Dendritic cell treated with granulocyte-macrophage colony-stimulating factor and Interleukin-4, amounts not matched to agents 40 ng/mL and 50 ng/mL, for 4 days (primary cell): ENCODE data around the gene TMEM234.

ENCODE experiments used
- H3K27ac Mint-ChIP-seq: one replicate; pipeline ENCODE4 v1.8.0; 2022; ENCODE audit warnings: mild to moderate bottlenecking, mixed read lengths
- H3K27me3 Mint-ChIP-seq: one replicate; pipeline ENCODE4 v1.8.0; 2022; ENCODE audit warnings: mild to moderate bottlenecking, mixed read lengths
- H3K36me3 Mint-ChIP-seq: one replicate; pipeline ENCODE4 v1.8.0; 2022; ENCODE audit warnings: low read depth, mixed read lengths
- H3K4me1 Mint-ChIP-seq: one replicate; pipeline ENCODE4 v1.8.0; 2022; ENCODE audit warnings: low read depth, mixed read lengths
- H3K4me3 Mint-ChIP-seq: one replicate; pipeline ENCODE4 v1.8.0; 2022; ENCODE audit warnings: mild to moderate bottlenecking, moderate library complexity, mixed read lengths
- H3K9me3 Mint-ChIP-seq: one replicate; pipeline ENCODE4 v1.8.0; 2022; ENCODE audit warnings: mixed read lengths
- intact Hi-C: fragments of 100-400 bp; cut with micrococcal nuclease; formaldehyde crosslinking; loops from one replicate; pipeline ENCODE4 v1.15.0; 2022

TMEM234 gene

GRCh38 chr1:32200226-32201010 lies 21.7 kb downstream of the TMEM234 start, which contains the start of gene CCDC28B:
CCDC28B (plus strand) TSS chr1:32200595; CDS start chr1:32201936, 1,341 bp downstream.
- Mint-ChIP-seq H3K27ac (peak within 1 kb of the TSS; percentile 69), H3K4me3 (peak within 1 kb of the TSS; percentile 86), H3K36me3 (peaks cover 35% of the 10 kb centered on the region), H3K27me3 (peaks cover 10% of the 10 kb centered on the region), H3K4me1 (peaks cover 35% of the 10 kb centered on the region), H3K9me3 (no peaks in the 10 kb centered on the region)
- intact Hi-C loops, result loop anchor here (2.0 to 5.0 kb wide), 2 partner anchors 20 to 192 kb away; partner anchors contain the start of gene BSDC1

DNA sequence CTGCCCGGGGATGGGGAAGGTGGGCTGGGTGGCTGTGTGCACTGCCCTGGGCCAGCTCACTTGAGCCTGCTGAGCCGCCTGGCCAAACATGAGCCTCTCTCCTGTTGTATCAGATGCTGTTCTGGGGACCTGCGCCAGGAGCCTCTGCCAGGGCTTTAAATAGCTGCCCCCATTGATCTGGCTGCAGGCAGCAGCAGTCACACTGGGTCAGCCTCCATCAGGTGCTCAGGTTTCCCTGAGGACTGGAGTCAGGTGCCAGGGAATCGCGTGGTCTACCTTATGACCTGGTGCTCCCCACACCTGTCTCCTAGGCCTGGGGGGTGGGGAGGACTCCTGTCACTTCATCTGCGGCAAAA lies 22.5 kb downstream of the TMEM234 start:
- peaks cover 30% of the 10 kb centered on the region for H3K4me1 Mint-ChIP-seq
- H3K36me3 Mint-ChIP-seq, result peaks cover 41% of the 10 kb centered on the region
- H3K4me3 Mint-ChIP-seq, result no peak overlapping the region
- peak overlapping the region; percentile 69 for H3K27ac Mint-ChIP-seq
- peaks cover 10% of the 10 kb centered on the region for H3K27me3 Mint-ChIP-seq
- intact Hi-C loops, result loop anchor here (2.0 to 5.0 kb wide), 2 partner anchors 19 to 193 kb away; partner anchors contain the start of gene BSDC1
- H3K9me3 Mint-ChIP-seq, result no peaks in the 10 kb centered on the region

DNA sequence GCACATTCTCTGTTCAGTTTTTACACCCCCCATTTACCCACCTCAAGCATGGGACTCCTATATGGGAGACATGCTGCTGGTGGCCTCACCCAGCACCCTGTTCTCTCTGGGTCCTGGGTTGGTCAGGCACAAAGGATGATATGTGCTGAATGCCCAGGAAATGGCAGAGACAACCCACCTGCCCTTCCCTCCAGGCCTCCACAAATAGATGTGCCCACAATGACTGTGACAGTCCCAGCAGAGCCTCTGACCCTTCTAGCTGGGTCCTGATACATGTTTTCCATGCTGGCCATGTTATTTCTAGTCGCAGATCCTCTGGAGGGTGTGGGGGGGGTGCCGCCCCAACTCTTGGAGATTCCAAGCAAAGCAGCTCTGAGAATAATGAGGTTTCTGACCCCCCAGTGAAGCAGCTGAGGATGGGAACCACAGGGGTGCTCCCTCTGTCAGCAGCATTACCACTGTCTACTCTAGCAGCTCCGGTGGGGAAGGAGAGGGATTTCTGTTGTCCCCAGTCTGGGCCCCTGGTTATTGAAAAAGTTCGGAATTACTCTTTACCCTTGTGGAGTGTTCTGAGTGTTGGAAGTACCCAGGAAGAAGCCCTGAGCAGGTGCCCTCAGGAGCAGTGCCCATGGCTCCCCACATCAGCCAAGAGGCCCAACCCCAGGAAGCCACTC lies 23.0 kb downstream of the TMEM234 start:
- peaks cover 30% of the 10 kb centered on the region for H3K4me1 Mint-ChIP-seq
- H3K4me3 Mint-ChIP-seq, result no peak overlapping the region
- H3K27me3 Mint-ChIP-seq, result peaks cover 10% of the 10 kb centered on the region
- H3K9me3 Mint-ChIP-seq, result no peaks in the 10 kb centered on the region
- intact Hi-C loops, result no loop called here
- H3K27ac Mint-ChIP-seq, result no peak overlapping the region
- H3K36me3 Mint-ChIP-seq, result peaks cover 46% of the 10 kb centered on the region

- Mint-ChIP-seq H3K9me3 (no peaks in the 10 kb centered on the region), H3K36me3 (peaks cover 53% of the 10 kb centered on the region), H3K4me3 (no peak overlapping the region), H3K27ac (no peak overlapping the region), H3K27me3 (peaks cover 10% of the 10 kb centered on the region), H3K4me1 (peaks cover 30% of the 10 kb centered on the region)
- intact Hi-C loops, result no loop called here
Observed at GRCh38 chr1:32198237-32199042, 23.7 kb downstream of the TMEM234 start.

GRCh38 chr1:32197837-32198236 lies 24.3 kb downstream of the TMEM234 start:
- Mint-ChIP-seq H3K27ac (peak overlapping the region; percentile 4), H3K36me3 (peaks cover 59% of the 10 kb centered on the region), H3K9me3 (no peaks in the 10 kb centered on the region), H3K4me3 (no peak overlapping the region), H3K4me1 (peaks cover 30% of the 10 kb centered on the region), H3K27me3 (peaks cover 10% of the 10 kb centered on the region)
- intact Hi-C loops, result no loop called here

GRCh38 chr1:32197074-32197473 lies 25.1 kb downstream of the TMEM234 start:
- Mint-ChIP-seq H3K27me3 (peaks cover 7% of the 10 kb centered on the region), H3K4me1 (peaks cover 24% of the 10 kb centered on the region), H3K36me3 (peaks cover 67% of the 10 kb centered on the region), H3K9me3 (no peaks in the 10 kb centered on the region), H3K27ac (peak overlapping the region; percentile 4), H3K4me3 (no peak overlapping the region)
- intact Hi-C loops, result no loop called here

- Mint-ChIP-seq H3K9me3 (no peaks in the 10 kb centered on the region), H3K27ac (no peak overlapping the region), H3K27me3 (no peaks in the 10 kb centered on the region), H3K4me3 (no peak overlapping the region), H3K36me3 (peaks cover 76% of the 10 kb centered on the region), H3K4me1 (peaks cover 15% of the 10 kb centered on the region)
- intact Hi-C loops, result no loop called here
Observed at GRCh38 chr1:32195972-32196823, 26.0 kb downstream of the TMEM234 start.

GRCh38 chr1:32195531-32195930 lies 26.6 kb downstream of the TMEM234 start:
- H3K27ac Mint-ChIP-seq, result no peak overlapping the region
- H3K9me3 Mint-ChIP-seq, result no peaks in the 10 kb centered on the region
- intact Hi-C loops, result no loop called here
- H3K4me1 Mint-ChIP-seq, result peaks cover 9% of the 10 kb centered on the region
- H3K27me3 Mint-ChIP-seq, result no peaks in the 10 kb centered on the region
- peaks cover 82% of the 10 kb centered on the region for H3K36me3 Mint-ChIP-seq
- H3K4me3 Mint-ChIP-seq, result no peak overlapping the region

DNA sequence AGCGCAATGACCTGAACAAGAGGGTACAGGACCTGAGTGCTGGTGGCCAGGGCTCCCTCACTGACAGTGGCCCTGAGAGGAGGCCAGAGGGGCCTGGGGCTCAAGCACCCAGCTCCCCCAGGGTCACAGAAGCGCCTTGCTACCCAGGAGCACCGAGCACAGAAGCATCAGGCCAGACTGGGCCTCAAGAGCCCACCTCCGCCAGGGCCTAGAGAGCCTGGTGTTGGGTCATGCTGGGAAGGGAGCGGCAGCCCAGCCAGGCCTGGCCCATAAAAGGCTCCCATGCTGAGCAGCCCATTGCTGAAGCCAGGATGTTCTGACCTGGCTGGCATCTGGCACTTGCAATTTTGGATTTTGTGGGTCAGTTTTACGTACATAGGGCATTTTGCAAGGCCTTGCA lies 27.2 kb downstream of the TMEM234 start:
- no peaks in the 10 kb centered on the region for H3K9me3 Mint-ChIP-seq
- peaks cover 88% of the 10 kb centered on the region for H3K36me3 Mint-ChIP-seq
- H3K4me1 Mint-ChIP-seq, result peaks cover 4% of the 10 kb centered on the region
- H3K4me3 Mint-ChIP-seq, result no peak overlapping the region
- no peak overlapping the region for H3K27ac Mint-ChIP-seq
- intact Hi-C loops, result no loop called here
- H3K27me3 Mint-ChIP-seq, result no peaks in the 10 kb centered on the region

GRCh38 chr1:32192220-32192948 lies 29.8 kb downstream of the TMEM234 start:
- Mint-ChIP-seq H3K4me3 (no peak overlapping the region), H3K4me1 (peaks cover 2% of the 10 kb centered on the region), H3K27ac (no peak overlapping the region), H3K27me3 (no peaks in the 10 kb centered on the region), H3K9me3 (no peaks in the 10 kb centered on the region), H3K36me3 (peaks cover 100% of the 10 kb centered on the region)
- intact Hi-C loops, result no loop called here

DNA sequence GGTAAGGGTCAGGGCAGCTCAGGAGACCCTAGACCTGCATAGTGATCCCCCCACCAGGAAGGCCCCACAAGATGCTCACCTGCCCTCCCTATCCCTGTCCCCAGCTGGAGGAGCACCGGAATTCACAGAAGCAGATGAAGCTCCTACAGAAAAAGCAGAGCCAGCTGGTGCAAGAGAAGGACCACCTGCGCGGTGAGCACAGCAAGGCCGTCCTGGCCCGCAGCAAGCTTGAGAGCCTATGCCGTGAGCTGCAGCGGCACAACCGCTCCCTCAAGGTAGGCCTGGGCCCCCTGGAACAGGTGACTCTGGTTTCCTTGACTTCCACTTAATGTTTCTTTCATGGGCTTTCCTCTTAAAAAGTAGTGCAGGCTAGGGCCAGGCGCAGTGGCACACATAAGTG lies 34.3 kb downstream of the TMEM234 start:
- intact Hi-C loops, result no loop called here
- Mint-ChIP-seq H3K9me3 (no peaks in the 10 kb centered on the region), H3K4me3 (no peak overlapping the region), H3K27ac (no peak overlapping the region), H3K4me1 (peaks cover 36% of the 10 kb centered on the region), H3K36me3 (peaks cover 99% of the 10 kb centered on the region), H3K27me3 (no peaks in the 10 kb centered on the region)

DNA sequence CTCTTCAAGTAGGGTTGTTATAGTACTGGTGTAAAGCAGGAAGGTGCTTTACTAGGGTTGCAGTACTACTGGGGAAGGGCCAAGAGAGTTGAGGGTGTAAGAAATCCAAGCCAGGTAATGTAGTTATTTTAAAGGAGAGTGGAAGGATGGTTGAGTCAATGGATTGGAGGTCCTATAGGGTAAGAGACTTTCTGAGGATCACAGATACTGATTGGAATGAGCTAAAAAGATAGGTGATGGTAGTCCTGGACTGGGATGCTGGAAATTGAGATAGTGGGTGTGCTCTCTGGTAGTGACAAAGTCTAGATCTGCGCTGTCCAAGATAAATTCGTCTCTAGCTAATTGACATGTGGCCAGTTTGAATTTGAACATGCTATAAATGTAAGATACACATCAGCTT lies 35.7 kb downstream of the TMEM234 start:
- intact Hi-C loops, result no loop called here
- H3K27ac Mint-ChIP-seq, result no peak overlapping the region
- no peaks in the 10 kb centered on the region for H3K9me3 Mint-ChIP-seq
- H3K4me3 Mint-ChIP-seq, result no peak overlapping the region
- peaks cover 49% of the 10 kb centered on the region for H3K4me1 Mint-ChIP-seq
- H3K36me3 Mint-ChIP-seq, result peaks cover 99% of the 10 kb centered on the region
- no peaks in the 10 kb centered on the region for H3K27me3 Mint-ChIP-seq

GRCh38 chr1:32186077-32186476 lies 36.1 kb downstream of the TMEM234 start:
- peaks cover 53% of the 10 kb centered on the region for H3K4me1 Mint-ChIP-seq
- no peak overlapping the region for H3K4me3 Mint-ChIP-seq
- intact Hi-C loops, result no loop called here
- no peaks in the 10 kb centered on the region for H3K27me3 Mint-ChIP-seq
- no peaks in the 10 kb centered on the region for H3K9me3 Mint-ChIP-seq
- peaks cover 99% of the 10 kb centered on the region for H3K36me3 Mint-ChIP-seq
- no peak overlapping the region for H3K27ac Mint-ChIP-seq
